ENCODE data around the gene SNIP1.
"Not testable (repeated sequence)": the region's sequence is repeated elsewhere in the genome, so short reads cannot be mapped to it uniquely, and the experiment has no call there.

SNIP1 gene

DNA sequence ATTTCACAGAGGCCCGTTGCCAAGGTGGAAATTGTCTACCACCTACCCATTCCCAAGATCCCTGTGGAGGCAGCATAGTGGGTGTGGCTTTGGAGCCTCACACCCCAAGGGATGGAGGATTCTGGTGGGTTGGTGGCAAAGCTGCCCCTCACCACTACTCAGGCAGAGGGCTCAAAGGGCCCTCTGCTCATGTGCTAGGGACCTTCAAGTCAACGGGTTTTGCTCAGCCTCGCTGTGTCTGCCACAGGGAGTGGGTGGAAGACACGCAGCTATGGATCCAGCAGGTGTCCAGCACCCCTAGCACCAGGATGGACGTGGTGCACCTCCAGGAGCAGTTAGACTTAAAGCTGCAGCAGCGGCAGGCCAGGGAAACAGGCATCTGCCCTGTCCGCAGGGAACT lies 5.0 kb upstream of the SNIP1 start:
- DNase-seq, result no peak

- no peak for DNase-seq
Observed at GRCh38 chr1:37558411-37558810, 4.3 kb upstream of the SNIP1 start.

GRCh38 chr1:37557402-37557801 lies 3.3 kb upstream of the SNIP1 start:
- no peak for DNase-seq

DNA sequence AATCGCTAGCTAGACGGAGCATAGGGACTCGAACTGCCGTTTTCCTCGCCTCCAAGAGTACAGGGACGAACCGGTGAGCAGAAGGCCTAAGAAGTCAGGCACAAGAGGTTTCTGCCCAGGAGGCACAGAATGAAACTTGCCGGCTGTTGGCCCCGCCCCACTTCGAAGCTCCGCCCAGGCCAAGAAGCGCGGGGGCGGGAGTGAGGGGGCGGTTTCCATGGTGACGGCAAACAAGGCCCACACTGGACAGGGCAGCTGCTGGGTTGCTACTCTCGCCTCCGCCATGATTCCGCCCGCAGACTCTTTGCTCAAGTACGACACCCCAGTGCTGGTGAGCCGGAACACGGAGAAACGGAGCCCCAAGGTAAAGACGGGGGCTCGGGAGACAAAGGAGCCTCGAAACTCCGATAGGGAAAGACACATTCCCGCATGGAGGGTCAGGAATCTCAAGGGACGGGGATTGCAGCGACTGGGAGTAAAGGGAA lies 2.7 kb upstream of the SNIP1 start, which contains the start of gene DNALI1:
TSS of gene DNALI1 (plus strand) at position 229 of the 485 bp plus-strand sequence. CDS start at position 284, 55 bp downstream.
- DNase-seq, result peak; percentile 77

- no peak for DNase-seq
Observed at GRCh38 chr1:37553598-37553926, 531 bp downstream of the SNIP1 start.

- DNase-seq, result no peak
Observed at GRCh38 chr1:37549341-37549740, 4.8 kb downstream of the SNIP1 start.

DNA sequence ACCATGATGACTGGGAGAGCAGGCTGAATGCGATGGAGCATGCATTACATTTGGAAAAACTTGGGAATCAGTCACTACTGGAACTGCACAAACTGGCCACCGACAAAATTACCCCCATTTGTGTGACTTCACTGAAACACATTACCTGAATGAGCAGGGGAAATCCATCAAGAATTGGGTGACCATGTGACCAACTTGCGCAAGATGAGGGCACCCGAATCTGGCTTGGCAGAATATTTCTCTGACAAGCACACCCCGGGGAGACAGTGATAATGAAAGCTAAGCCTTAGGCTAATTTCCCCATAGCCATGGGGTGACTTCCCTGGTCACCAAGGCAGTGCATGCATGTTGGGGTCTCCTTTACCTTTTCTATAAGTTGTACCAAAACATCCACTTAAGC lies 9.1 kb downstream of the SNIP1 start:
- DNase-seq, result no peak

GRCh38 chr1:37544530-37544929 lies 9.6 kb downstream of the SNIP1 start:
- no peak for DNase-seq

GRCh38 chr1:37540036-37540785 lies 13.9 kb downstream of the SNIP1 start:
- DNase-seq, result no peak

DNA sequence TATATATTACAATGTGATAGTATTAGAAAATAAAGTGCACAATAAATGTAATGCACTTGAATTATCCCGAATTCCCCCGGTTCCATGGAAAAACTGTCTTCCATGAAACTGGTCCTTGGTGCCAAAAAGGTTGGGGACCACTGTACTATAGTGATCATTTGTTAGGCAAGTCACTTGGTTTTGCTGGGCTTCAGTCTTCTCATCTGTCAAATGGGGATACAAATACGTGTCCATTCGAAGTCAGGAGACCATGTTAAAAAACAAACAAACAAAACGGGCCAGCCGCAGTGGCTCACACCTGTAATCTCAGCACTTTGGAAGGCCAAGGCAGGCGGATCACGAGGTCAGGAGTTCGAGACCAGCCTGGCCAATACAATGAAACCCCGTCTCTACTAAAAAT lies 14.9 kb downstream of the SNIP1 start:
- DNase-seq, result not testable (repeated sequence)

- no peak for DNase-seq
Observed at GRCh38 chr1:37537378-37537777, 16.7 kb downstream of the SNIP1 start.

DNA sequence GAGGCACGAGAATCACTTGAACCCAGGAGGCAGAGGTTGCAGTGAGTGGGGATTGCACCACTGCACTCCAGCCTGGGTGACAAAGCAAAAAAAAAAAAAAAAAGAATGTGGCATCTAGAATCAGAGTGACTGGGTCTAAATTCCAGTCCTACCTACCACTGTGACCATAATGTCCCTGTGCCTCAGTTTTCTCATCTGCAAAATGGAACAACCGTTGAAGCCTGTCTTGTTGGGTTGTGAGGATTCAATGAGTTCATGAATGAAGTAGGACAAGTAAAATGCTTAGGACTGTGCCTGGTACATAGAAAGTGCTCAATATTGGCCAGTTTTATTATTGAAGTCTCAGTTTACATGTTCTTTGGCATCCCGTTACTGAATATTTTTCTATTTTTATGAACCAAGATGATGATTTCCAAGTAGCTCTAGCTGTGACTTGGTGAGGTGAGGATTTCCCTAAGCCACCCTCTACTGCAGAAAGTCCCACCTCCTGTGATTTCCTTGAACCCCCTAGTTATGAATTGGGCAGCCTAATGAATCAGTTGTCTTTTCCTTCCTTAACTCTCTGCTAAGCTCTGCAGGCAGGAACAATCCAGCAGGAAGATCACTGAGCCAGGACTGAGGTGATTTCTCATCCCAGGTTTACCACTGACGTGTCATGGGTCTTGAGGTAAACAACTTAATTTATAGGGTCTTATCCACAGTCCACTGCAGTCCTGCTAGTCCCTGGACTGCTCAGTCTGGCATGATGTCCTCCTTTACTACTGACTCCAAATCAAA lies 20.6 kb downstream of the SNIP1 start:
- no peak for DNase-seq

DNA sequence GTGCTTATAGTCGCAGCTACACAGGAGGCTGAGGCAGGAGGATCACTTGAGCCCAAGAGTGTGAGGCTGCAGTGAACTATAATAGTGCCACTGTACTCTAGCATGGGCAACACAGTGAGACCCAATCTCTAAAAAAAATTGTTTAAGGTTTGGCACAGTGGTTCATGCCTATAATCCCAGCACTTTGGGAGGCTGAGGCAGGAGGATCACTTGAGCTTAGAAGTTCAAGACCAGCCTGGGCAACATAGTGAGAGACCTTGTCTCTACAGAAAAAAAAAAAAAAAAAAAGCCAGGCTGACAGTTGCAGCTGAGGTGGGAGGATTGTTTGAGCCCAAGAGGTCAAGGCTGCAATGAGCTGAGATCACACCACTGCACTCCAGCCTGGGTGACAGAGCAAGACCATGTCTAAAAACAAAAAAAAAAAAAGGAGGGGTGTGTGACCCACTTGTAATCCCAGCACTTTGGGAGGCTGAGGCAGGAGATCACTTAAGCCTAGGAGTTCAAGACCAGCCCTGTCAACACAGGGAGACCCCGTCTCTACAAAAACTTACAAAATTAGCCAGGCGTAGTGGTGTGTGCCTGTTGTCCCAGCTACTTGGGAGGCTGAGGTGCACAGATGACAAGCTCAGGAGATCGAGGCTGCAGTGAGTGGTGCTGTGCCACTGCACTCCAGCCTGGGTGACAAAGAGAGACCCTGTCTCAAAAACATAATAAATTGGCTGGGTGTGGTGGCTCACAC lies 21.5 kb downstream of the SNIP1 start:
- DNase-seq, result not testable (repeated sequence)

GRCh38 chr1:37529888-37530287 lies 24.2 kb downstream of the SNIP1 start:
- not testable (repeated sequence) for DNase-seq

GRCh38 chr1:37519613-37520012 lies 34.5 kb downstream of the SNIP1 start:
- no peak for DNase-seq

DNA sequence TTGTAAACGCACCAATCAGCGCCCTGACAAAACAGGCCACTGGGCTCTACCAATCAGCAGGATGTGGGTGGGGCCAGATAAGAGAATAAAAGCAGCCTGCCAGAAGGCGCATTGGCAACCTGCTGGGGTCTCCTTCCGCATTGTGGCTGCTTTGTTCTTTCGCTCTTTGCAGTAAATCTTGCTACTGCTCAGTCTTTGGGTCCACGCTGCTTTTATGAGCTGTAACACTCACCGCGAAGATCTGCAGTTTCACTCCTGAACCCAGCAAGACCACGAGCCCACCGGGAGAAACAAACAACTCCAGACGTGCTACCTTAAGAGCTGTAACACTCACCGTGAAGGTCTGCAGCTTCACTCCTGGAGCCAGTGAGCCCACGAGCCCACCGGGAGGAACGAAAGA lies 35.2 kb downstream of the SNIP1 start:
- not testable (repeated sequence) for DNase-seq

DNA sequence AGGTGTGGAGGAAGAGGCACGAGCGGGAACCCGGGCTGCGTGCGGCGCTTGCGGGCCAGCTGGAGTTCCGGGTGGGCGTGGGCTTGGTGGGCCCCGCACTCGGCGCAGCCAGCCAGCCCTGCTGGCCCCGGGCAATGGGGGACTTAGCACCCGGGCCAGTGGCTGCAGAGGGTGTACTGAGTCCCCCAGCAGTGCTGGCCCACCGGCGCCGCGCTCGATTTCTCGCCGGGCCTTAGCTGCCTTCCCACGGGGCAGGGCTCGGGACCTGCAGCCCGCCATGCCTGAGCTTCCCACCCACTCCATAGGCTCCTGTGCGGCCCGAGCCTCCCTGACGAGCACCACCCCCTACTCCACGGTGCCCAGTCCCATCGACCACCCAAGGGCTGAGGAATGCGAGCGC lies 35.9 kb downstream of the SNIP1 start:
- not testable (repeated sequence) for DNase-seq

DNA sequence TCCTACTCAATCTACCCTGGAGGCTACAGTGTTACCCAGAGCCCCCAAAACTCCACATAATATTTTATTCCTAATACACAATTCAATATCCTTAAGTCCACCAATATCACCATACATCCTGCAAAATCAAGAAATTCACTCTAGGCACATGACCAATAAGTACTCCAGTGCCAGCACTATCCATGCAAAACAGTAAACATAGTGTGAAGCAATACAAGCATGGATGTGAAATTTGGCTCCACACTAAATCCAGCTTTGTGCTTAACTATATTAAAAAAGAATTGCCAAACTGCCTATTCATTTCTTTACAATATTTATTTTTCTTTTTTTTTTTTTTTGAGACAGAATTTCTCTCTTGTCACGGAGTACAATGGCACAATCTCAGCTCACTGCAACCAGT lies 36.5 kb downstream of the SNIP1 start:
- DNase-seq, result no peak

DNA sequence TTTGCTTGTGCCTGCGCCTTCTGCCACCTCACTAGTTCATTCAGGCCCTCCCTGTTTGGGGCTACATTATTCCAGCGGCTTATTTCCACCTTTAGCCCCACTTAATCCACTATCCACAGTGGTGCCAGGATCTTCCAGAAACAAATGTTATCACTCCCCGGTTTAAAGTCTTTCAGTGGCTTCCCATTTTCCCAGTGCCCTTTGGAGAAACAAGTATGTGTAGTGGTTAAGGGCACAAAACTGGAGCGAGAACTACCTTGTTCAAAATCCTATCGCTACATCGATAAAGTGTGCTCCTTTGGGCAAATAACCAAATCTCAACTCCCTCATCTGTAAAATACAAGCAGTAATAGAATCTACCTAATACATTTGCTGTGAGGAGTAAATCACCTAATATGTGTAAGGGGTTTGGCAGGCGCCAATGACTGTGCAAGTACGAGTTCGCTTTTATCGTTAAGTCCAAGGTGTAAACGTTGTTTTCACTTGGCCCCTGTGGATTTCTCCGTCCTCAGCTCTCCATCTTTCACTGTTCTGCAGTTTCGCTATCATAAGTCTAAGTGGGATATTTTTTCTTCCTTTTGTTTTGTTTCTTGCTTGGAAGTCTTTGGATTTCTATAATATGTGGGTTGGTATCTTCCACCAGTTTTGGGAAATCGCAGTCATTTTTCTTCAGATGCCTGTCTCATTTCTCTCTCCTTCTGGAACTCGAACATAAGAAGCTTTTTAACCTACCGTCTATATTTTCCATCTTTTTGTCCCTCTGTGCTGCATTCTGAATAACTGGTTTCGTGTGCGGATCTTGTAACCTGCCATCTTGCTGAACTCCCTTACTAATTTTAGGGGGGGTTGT lies 38.7 kb downstream of the SNIP1 start:
- DNase-seq, result no peak

- peak; percentile 48 for DNase-seq
Observed at GRCh38 chr1:37514350-37515184, 39.5 kb downstream of the SNIP1 start, which contains the start of gene MEAF6. Gene MEAF6, minus strand, starts transcription at chr1:37514766. Its CDS starts 20 bp downstream, at chr1:37514746.

DNA sequence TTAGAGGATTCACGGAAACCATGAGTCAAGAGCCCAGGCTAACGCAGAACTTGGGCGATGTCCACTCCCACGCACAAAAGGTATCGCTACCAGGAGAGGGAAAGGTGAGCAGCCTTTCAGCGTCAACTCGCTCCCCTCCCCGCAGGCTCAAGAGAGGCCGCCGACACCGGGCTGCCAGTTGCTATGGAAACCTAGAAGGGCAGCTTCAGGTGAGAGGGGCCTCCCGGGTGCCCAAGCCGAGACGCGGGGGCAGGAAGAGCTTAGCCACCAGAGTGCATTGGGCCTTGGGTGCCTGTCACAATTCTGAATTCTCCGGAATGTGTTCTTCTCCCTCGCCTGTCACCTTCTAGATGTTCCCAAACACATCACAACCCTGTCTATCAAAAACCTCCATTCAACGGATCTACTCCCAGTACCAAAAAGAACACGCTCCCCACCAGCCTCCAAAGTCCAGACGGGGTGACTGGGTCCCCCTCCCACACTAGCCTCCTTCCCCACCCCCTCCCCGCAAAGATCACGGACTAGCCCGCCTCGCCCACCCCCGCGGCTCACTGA lies 40.2 kb downstream of the SNIP1 start:
- no peak for DNase-seq

Measured in NCI-H1048 (cell line).